ENCODE measurements around the gene ARHGAP26. TPM values are rescaled to one million over a fixed set of nuclear protein-coding genes. Genes with fewer than 3 reads are reported as not detected.

Gene ARHGAP26
- total RNA-seq, 4 donors from 2014 or later: 22.3 to 40.7 (median 28.2) TPM

DNA sequence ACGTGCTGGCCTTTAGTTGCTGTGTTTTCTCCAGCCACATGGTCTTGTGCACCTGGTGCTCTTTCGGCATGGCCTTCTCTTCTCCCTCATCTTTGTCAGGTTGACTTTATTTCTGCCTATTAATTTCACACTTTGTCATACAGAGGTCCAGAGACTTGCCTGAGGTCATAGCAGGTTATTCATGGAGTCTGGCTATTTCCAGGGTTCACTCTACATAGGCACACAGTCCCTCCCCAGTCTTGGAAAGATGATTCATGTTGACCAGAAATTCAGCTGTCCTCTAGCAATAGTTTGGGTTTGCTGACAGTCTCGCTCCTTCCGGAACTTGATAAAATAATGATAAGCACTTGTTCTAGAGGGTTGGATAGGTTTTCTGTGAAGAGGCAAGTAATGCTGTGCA, 81.6 kb downstream of the ARHGAP26 start:
- no peak overlapping the region for H3K4me3 ChIP-seq
- H3K4me1 ChIP-seq: peaks cover 32 to 47% (median 41%) of the 10 kb centered on the region in 4 donors
- no peaks in the 10 kb centered on the region for H3K27me3 ChIP-seq
- intact Hi-C loops (cut with DNase I): no loop called here
- no peak for TF ChIP-seq POLR2A (IDR thresholded peaks at IDR 0.05; ENCODE audit: low read depth)
- TF ChIP-seq, protein P1, sequence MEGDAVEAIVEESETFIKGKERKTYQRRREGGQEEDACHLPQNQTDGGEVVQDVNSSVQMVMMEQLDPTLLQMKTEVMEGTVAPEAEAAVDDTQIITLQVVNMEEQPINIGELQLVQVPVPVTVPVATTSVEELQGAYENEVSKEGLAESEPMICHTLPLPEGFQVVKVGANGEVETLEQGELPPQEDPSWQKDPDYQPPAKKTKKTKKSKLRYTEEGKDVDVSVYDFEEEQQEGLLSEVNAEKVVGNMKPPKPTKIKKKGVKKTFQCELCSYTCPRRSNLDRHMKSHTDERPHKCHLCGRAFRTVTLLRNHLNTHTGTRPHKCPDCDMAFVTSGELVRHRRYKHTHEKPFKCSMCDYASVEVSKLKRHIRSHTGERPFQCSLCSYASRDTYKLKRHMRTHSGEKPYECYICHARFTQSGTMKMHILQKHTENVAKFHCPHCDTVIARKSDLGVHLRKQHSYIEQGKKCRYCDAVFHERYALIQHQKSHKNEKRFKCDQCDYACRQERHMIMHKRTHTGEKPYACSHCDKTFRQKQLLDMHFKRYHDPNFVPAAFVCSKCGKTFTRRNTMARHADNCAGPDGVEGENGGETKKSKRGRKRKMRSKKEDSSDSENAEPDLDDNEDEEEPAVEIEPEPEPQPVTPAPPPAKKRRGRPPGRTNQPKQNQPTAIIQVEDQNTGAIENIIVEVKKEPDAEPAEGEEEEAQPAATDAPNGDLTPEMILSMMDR (IDR thresholded peaks at IDR 0.05): no peak
- TF ChIP-seq EP300 (IDR thresholded peaks at IDR 0.05): no peak
- no peak for TF ChIP-seq POLR2AphosphoS5 (IDR thresholded peaks at IDR 0.05)
- H3K9me3 ChIP-seq: no peaks in the 10 kb centered on the region
- no peak for DNase-seq (ENCODE audit: extremely low spot score)
- H3K27ac ChIP-seq (replicated peaks in 1 of 4): no peak overlapping the region
- WGBS: 95% methylated on average over 4 of the region's 4 CpGs
- H3K36me3 ChIP-seq: no peaks in the 10 kb centered on the region

DNA sequence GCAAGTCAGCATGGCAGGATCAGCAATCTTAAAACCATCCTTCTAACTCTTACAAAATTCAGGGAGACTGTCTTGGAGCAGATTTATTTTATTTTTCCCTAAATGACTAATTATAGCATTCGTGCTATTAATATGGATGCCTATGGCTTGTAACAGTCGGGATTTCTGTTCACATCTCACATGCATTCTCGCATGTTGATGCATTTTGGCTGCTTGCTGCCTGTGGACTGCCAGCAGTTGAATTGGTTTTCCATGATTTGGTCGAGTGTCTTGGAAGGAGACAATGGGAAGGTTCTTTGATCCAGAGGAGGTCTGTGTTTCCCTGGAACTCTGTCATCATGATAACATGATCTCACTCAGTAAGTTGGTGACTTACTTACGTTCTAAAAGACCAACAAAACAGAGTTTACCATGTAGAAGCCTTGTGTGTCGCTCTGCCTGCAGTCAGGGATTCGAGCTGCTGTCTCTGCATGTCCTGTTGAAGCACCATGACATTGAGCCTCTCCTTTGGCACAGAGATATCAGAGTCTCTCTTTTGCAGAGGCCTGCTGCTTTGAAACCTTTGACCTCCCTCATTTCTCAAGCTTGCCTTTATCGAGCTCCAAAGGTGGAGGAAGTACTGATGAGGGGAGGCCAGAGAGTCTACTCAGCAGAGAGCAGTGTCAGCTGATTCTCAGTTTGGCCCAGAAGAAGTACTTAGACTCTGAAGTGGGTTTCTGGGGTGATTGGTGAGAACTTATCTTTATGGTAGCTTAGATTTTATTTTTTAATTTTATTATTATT, 82.4 kb downstream of the ARHGAP26 start:
- H3K36me3 ChIP-seq: no peaks in the 10 kb centered on the region
- intact Hi-C loops (cut with DNase I): no loop called here
- TF ChIP-seq EP300 (IDR thresholded peaks at IDR 0.05) (no peak), POLR2A (IDR thresholded peaks at IDR 0.05; ENCODE audit: low read depth) (no peak)
- H3K4me1 ChIP-seq: peaks cover 39 to 50% (median 43%) of the 10 kb centered on the region in 4 donors
- no peak overlapping the region for H3K4me3 ChIP-seq
- H3K27ac ChIP-seq (replicated peaks in 1 of 4): no peak overlapping the region
- DNase-seq (ENCODE audit: extremely low spot score): no peak
- no peaks in the 10 kb centered on the region for H3K27me3 ChIP-seq
- H3K9me3 ChIP-seq: no peaks in the 10 kb centered on the region
- WGBS: 71% methylated on average over 8 of the region's 8 CpGs

DNA sequence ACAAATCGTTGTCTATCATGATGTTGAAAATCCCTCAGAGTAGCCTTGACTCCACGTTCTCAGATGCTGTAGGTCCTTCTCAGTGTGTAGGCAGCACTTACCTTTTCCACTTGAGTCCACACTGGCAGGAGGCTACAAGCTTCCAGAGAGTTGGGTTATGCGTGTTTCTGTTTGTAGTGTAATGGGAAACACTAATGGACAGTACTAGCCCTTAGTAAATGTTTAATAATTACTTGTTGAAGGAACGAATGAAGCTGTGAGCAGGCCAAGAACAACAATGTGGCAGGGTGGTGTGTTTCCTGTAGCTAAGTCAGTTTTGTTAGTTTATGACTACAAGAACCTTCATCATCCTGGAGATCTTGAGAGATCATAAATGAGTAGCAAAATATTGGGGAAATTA, 83.5 kb downstream of the ARHGAP26 start:
- no peak overlapping the region for H3K4me3 ChIP-seq
- DNase-seq (ENCODE audit: extremely low spot score): no peak
- no peak overlapping the region for H3K27ac ChIP-seq (replicated peaks in 1 of 4)
- peaks cover 38 to 57% (median 52%) of the 10 kb centered on the region in 4 donors for H3K4me1 ChIP-seq
- no peaks in the 10 kb centered on the region for H3K36me3 ChIP-seq
- TF ChIP-seq, protein P1 (IDR thresholded peaks at IDR 0.05): no peak
- no peak for TF ChIP-seq POLR2AphosphoS5 (IDR thresholded peaks at IDR 0.05)
- no peaks in the 10 kb centered on the region for H3K9me3 ChIP-seq
- WGBS: 74% methylated on average over 4 of the region's 4 CpGs
- intact Hi-C loops (cut with DNase I): no loop called here
- H3K27me3 ChIP-seq: no peaks in the 10 kb centered on the region

DNA sequence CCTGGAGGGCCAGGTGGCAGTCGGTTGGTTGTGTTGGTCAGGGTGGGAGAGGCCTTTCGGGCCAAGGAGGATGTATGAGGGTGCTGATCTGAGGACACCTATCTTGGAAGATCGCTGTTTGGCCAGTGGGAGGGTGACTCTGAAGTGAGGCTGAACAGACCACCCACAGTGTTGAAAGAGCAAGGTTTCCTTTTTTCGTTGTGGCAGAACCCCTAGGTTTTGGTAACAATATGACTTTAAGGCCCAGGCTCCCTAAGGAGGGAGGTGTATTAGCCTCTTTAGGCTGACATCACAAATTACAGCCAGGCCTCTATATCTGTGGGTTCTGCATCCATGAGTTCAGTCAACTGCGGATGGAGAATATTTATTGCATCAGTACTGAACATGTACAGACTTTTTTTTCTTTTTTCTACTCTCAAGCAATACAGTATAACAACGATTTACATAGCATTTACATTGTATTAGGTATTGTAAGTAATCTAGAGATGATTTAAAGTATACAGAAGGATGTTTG, 86.1 kb downstream of the ARHGAP26 start:
- H3K27ac ChIP-seq (replicated peaks in 1 of 4): no peak overlapping the region
- WGBS: 86% methylated on average over 6 of the region's 6 CpGs
- DNase-seq (ENCODE audit: extremely low spot score): no peak
- H3K27me3 ChIP-seq: no peaks in the 10 kb centered on the region
- H3K36me3 ChIP-seq: no peaks in the 10 kb centered on the region
- H3K4me1 ChIP-seq: peaks cover 53 to 67% (median 64%) of the 10 kb centered on the region in 4 donors
- no peak overlapping the region for H3K4me3 ChIP-seq
- intact Hi-C loops (cut with DNase I): no loop called here
- no peaks in the 10 kb centered on the region for H3K9me3 ChIP-seq
- no peak for TF ChIP-seq POLR2AphosphoS5 (IDR thresholded peaks at IDR 0.05)
- no peak for TF ChIP-seq POLR2A (IDR thresholded peaks at IDR 0.05; ENCODE audit: low read depth)
- TF ChIP-seq EP300 (IDR thresholded peaks at IDR 0.05): no peak
- TF ChIP-seq, protein P1 (IDR thresholded peaks at IDR 0.05): no peak

DNA sequence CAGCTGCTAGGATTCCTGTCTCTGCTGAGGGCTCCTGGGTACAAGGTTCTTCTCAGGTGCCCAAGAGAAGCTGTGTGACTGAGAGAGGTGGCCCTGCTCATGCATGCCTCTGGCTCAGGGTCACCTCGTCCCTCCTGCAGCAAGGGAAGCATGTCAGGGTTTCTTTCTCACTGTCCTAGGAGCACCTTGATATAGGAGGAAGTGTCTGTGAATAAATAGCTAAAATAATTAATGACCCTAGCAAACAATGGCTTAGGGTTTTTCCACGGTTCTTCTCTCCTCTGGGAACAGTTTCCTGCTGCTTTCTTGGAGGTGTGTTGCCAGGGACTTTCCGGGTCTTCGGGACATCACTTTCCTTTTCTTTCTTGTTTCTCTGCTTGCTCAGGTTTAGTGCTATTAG, 87.2 kb downstream of the ARHGAP26 start:
- intact Hi-C loops (cut with DNase I): no loop called here
- Histone ChIP-seq H3K27ac (replicated peaks in 1 of 4) (peak overlapping the region in 3 of 4 donors; percentile 9 to 39 (median 28)), H3K27me3 (no peaks in the 10 kb centered on the region), H3K4me1 (peaks cover 58 to 68% (median 64%) of the 10 kb centered on the region in 4 donors), H3K36me3 (no peaks in the 10 kb centered on the region), H3K9me3 (no peaks in the 10 kb centered on the region), H3K4me3 (no peak overlapping the region)
- TF ChIP-seq, protein P1 (IDR thresholded peaks at IDR 0.05): no peak
- TF ChIP-seq POLR2A (IDR thresholded peaks at IDR 0.05; ENCODE audit: low read depth) (no peak), POLR2AphosphoS5 (IDR thresholded peaks at IDR 0.05) (no peak), EP300 (IDR thresholded peaks at IDR 0.05) (no peak)
- 27% methylated on average over 4 of the region's 4 CpGs for WGBS
- no peak for DNase-seq (ENCODE audit: extremely low spot score)
